Spleen (tissue), 11 donors: ENCODE results near the gene COPS9. TPM values are rescaled to one million over a fixed set of nuclear protein-coding genes. Genes with fewer than 3 reads are reported as not detected.
A peak's percentile ranks its signal among the peaks of the same experiment; 100 is the strongest.

Experiments used
- DNase-seq: peaks from one replicate; pipeline ENCODE4 v3.0.0-alpha.2; 2020
- H3K27ac ChIP-seq, 8 donors: fragments of 200-600 bp; sonication (generic) in 7 of 8; 1 replicate in 4 of 8; 2 replicates in 4 of 8; pipeline versions ENCODE4 v1.5.0 to v1.8.0; 2016 to 2021; ENCODE audit warnings: inconsistent platforms in 4 of 8, mild to moderate bottlenecking in 4 of 8, moderate library complexity in 1 of 8
- H3K27me3 ChIP-seq, 7 donors: fragments of 200-600 bp; sonication (generic) in 6 of 7; replicated peaks in 1 of 7; 1 replicate in 4 of 7; 2 replicates in 3 of 7; pipeline versions ENCODE4 v1.5.0 to v1.8.0; 2016 to 2021; ENCODE audit warnings: inconsistent platforms in 3 of 7, mild to moderate bottlenecking in 1 of 7
- H3K36me3 ChIP-seq, 6 donors: fragments of 200-600 bp; sonication (generic) in 5 of 6; 1 replicate in 4 of 6; 2 replicates in 2 of 6; pipeline versions ENCODE4 v1.5.0 to v1.8.0; 2016 to 2021; ENCODE audit warnings: inconsistent platforms in 2 of 6
- H3K4me1 ChIP-seq, 6 donors: fragments of 200-600 bp; sonication (generic) in 5 of 6; 1 replicate in 3 of 6; 2 replicates in 3 of 6; pipeline versions ENCODE4 v1.5.0 to v1.8.0; 2016 to 2021; ENCODE audit warnings: inconsistent platforms in 3 of 6
- H3K4me3 ChIP-seq, 8 donors: fragments of 200-600 bp; sonication (generic) in 7 of 8; 1 replicate in 4 of 8; 2 replicates in 4 of 8; pipeline versions ENCODE4 v1.5.0 to v1.8.0; 2016 to 2021; ENCODE audit warnings: inconsistent platforms in 4 of 8, mild to moderate bottlenecking in 4 of 8, moderate library complexity in 2 of 8
- H3K9me3 ChIP-seq, 8 donors: fragments of 200-600 bp; sonication (generic) in 7 of 8; 1 replicate in 4 of 8; 2 replicates in 4 of 8; pipeline versions ENCODE4 v1.5.0 to v1.8.0; 2016 to 2021; ENCODE audit warnings: inconsistent platforms in 4 of 8
- POLR2A ChIP-seq, 3 donors: fragments of 450-650 bp; IDR thresholded peaks; one replicate each; pipeline ENCODE4 v1.5.1; 2017; ENCODE audit warnings: antibody characterized with exemption in 3 of 3, mild to moderate bottlenecking in 1 of 3
- POLR2AphosphoS5 ChIP-seq, 3 donors: sonication (generic); formaldehyde crosslinking; IDR thresholded peaks; one replicate each; pipeline ENCODE4 v1.5.1; 2017; ENCODE audit warnings: antibody characterized with exemption in 3 of 3
- WGBS, 5 donors: extraction: QIAGEN DNeasy Blood & Tissue Kit in 3 of 5; methylation state at CpG; one replicate each; pipeline versions ENCODE4 v1.1.5 to v1.1.7; 2013 to 2018; 5-methylcytosine and 5-hydroxymethylcytosine counted together
- intact Hi-C: fragments of 100-400 bp; cut with DNase I; formaldehyde crosslinking; loops from one replicate; pipeline ENCODE4 v1.15.0; 2023; ENCODE audit warnings: low total_unique reads
- polyA plus RNA-seq, 3 donors: library from polyadenylated mRNA; stranded (reverse); fragments of 200-250 nt; gene quantifications; one replicate each; pipeline ENCODE4 v1.2.1, GENCODE V29; 2013
- total RNA-seq, 7 donors: library from RNA; depleted of rRNA in 3 of 7; stranded (reverse); fragments of >200 nt in 3 of 7; fragmentation: NEBNext Ultra II Directional in 4 of 7; extraction: Animal tissue kit (Norgen Biotek cat#: 25700) in 4 of 7; gene quantifications; one replicate each; pipeline versions ENCODE4 v1.1.0 to v1.2.1, GENCODE V29; 2016 to 2021
- TF ChIP-seq, protein P1 (sequence below), 11 experiments: fragments of 200-600 bp in 7 of 11; fragments of 450-650 bp in 4 of 11; sonication (generic) in 4 of 11; IDR thresholded peaks in 8 of 11; conservative IDR thresholded peaks in 3 of 11; 1 replicate in 7 of 11; 2 replicates in 4 of 11; pipeline versions ENCODE4 v1.4.0 to v1.8.0; 2016 to 2021; ENCODE audit warnings: antibody characterized with exemption in 11 of 11, inconsistent platforms in 4 of 11, mild to moderate bottlenecking in 1 of 11
- donor health status: healthy with polysubstance abuse.
- donor health status: DM: no; HTN: no; CAD: no; lungs with moderate emphysema.
- donor health status: DM: no; HTN: no; CAD: no.
- donor health status: Bipolar disorder and iron deficiency.
- donor health status: healthy.
- donor health status: DM: no; HTN: no; CAD: no.
- donor health status: DM: yes; HTN: yes; CAD: no.

The COPS9 gene
- total and polyA plus RNA-seq, 10 donors = 74.7 to 441 (median 95.0) TPM

GRCh38 chr2:240145461-240145860 lies 9.4 kb upstream of the COPS9 start:
- no peak overlapping the region for H3K27ac ChIP-seq
- peaks cover 0 to 69% (median 9%) of the 10 kb centered on the region in 7 donors for H3K27me3 ChIP-seq
- H3K9me3 ChIP-seq = no peaks in the 10 kb centered on the region
- H3K4me3 ChIP-seq = no peak overlapping the region
- H3K4me1 ChIP-seq = peaks cover 0 to 8% (median 6%) of the 10 kb centered on the region in 6 donors
- WGBS, 5 donors = 66 to 83% (median 78%) methylated on average over 13 of the region's 13 CpGs
- DNase-seq = no peak
- TF ChIP-seq, protein P1, sequence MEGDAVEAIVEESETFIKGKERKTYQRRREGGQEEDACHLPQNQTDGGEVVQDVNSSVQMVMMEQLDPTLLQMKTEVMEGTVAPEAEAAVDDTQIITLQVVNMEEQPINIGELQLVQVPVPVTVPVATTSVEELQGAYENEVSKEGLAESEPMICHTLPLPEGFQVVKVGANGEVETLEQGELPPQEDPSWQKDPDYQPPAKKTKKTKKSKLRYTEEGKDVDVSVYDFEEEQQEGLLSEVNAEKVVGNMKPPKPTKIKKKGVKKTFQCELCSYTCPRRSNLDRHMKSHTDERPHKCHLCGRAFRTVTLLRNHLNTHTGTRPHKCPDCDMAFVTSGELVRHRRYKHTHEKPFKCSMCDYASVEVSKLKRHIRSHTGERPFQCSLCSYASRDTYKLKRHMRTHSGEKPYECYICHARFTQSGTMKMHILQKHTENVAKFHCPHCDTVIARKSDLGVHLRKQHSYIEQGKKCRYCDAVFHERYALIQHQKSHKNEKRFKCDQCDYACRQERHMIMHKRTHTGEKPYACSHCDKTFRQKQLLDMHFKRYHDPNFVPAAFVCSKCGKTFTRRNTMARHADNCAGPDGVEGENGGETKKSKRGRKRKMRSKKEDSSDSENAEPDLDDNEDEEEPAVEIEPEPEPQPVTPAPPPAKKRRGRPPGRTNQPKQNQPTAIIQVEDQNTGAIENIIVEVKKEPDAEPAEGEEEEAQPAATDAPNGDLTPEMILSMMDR (IDR thresholded peaks at IDR 0.05 in 8 of 11, conservative IDR thresholded peaks at IDR 0.05 in 3 of 11) = no peak
- TF ChIP-seq POLR2A (IDR thresholded peaks at IDR 0.05) (no peak), POLR2AphosphoS5 (IDR thresholded peaks at IDR 0.05) (no peak)
- intact Hi-C loops = no loop called here
- no peaks in the 10 kb centered on the region for H3K36me3 ChIP-seq

DNA sequence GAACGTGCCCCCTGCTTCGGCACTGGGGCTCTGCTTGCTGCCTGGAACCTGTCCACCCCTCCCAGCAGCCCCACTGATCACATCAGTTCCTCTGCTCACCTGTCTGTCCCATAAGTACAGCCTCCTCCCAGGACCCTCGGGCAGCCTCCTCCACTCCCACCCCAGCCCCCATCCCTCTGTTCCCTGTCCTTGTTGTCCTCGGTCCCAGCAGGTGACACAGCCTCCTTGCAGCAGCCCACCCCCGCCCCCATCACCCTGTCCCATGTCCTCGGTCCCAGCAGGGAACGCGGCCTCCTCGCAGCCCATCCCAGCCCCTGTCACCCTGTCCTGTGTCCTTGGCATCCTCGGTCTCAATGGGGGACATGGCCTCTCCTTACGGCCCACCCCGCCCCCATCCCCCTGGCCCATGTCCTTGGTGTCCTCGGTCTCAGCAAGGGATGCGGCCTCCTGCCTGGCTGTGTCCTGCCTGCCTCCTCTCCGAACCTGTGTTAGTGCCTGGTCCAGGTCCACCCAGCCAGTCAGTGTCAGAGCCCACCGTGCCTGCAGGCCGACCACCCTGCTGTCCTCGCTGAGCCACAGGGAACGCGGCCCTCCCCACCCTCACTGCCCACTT lies 8.7 kb upstream of the COPS9 start:
- TF ChIP-seq, protein P1 (IDR thresholded peaks at IDR 0.05 in 8 of 11, conservative IDR thresholded peaks at IDR 0.05 in 3 of 11) = no peak
- no peak for TF ChIP-seq POLR2A (IDR thresholded peaks at IDR 0.05)
- TF ChIP-seq POLR2AphosphoS5 (IDR thresholded peaks at IDR 0.05) = no peak
- H3K9me3 ChIP-seq = no peaks in the 10 kb centered on the region
- H3K27me3 ChIP-seq = peaks cover 0 to 62% (median 6%) of the 10 kb centered on the region in 7 donors
- H3K27ac ChIP-seq = no peak overlapping the region
- no peak overlapping the region for H3K4me3 ChIP-seq
- DNase-seq = no peak
- intact Hi-C loops = loop anchor here (5.0 kb wide), 1 partner anchor 82 kb away; no protein-coding TSS in a partner anchor
- 77 to 84% (median 81%) methylated on average over 20 of the region's 20 CpGs for WGBS, 5 donors
- H3K36me3 ChIP-seq = no peaks in the 10 kb centered on the region
- peaks cover 0 to 8% (median 6%) of the 10 kb centered on the region in 6 donors for H3K4me1 ChIP-seq

- 31 to 56% (median 46%) methylated on average over 6 to 36 of the region's 36 CpGs for WGBS, 5 donors
- intact Hi-C loops = loop anchor here (5.0 kb wide), 1 partner anchor 82 kb away; no protein-coding TSS in a partner anchor
- Histone ChIP-seq H3K4me1 (peaks cover 0 to 8% (median 6%) of the 10 kb centered on the region in 6 donors), H3K9me3 (no peaks in the 10 kb centered on the region), H3K27ac (no peak overlapping the region), H3K4me3 (peak overlapping the region in 1 of 8 donors; percentile 3), H3K27me3 (peaks cover 0 to 55% (median 1%) of the 10 kb centered on the region in 7 donors), H3K36me3 (no peaks in the 10 kb centered on the region)
- no peak for TF ChIP-seq POLR2A (IDR thresholded peaks at IDR 0.05)
- TF ChIP-seq POLR2AphosphoS5 (IDR thresholded peaks at IDR 0.05) = peak in 1 of 3 donors; percentile 35
- TF ChIP-seq, protein P1 (IDR thresholded peaks at IDR 0.05 in 8 of 11, conservative IDR thresholded peaks at IDR 0.05 in 3 of 11) = peak; percentile 83 to 97 (median 96)
- peak; percentile 94 for DNase-seq
Observed at GRCh38 chr2:240143801-240144648, 7.9 kb upstream of the COPS9 start.

GRCh38 chr2:240143276-240143675 lies 7.2 kb upstream of the COPS9 start:
- H3K4me1 ChIP-seq = peaks cover 0 to 8% (median 6%) of the 10 kb centered on the region in 6 donors
- WGBS, 5 donors = 54 to 74% (median 70%) methylated on average over 5 to 6 of the region's 6 CpGs
- H3K36me3 ChIP-seq = no peaks in the 10 kb centered on the region
- H3K27ac ChIP-seq = no peak overlapping the region
- H3K9me3 ChIP-seq = no peaks in the 10 kb centered on the region
- peak; percentile 59 for DNase-seq
- peaks cover 0 to 47% (median 0%) of the 10 kb centered on the region in 7 donors for H3K27me3 ChIP-seq
- TF ChIP-seq POLR2A (IDR thresholded peaks at IDR 0.05) (no peak), POLR2AphosphoS5 (IDR thresholded peaks at IDR 0.05) (no peak)
- TF ChIP-seq, protein P1 (IDR thresholded peaks at IDR 0.05 in 8 of 11, conservative IDR thresholded peaks at IDR 0.05 in 3 of 11) = no peak
- intact Hi-C loops = loop anchor here (5.0 kb wide), 1 partner anchor 81 kb away; no protein-coding TSS in a partner anchor
- no peak overlapping the region for H3K4me3 ChIP-seq
